C4-2B (cell line): ENCODE results near the gene PCDHGA4.
A peak's percentile ranks its signal among the peaks of the same experiment; 100 is the strongest.
"Not testable (repeated sequence)": the region's sequence is repeated elsewhere in the genome, so short reads cannot be mapped to it uniquely, and the experiment has no call there.

ENCODE experiments used
- H3K27ac ChIP-seq: fragments of 450-650 bp; 2 replicates; pipeline ENCODE4 v1.5.1; 2017
- CTCF ChIP-seq: fragments of 450-650 bp; conservative IDR thresholded peaks from 2 replicates; pipeline ENCODE4 v1.5.1; 2017; ENCODE audit warnings: mild to moderate bottlenecking
- ZFX ChIP-seq: fragments of 450-650 bp; IDR thresholded peaks from 2 replicates; pipeline ENCODE4 v1.6.1; 2017

PCDHGA4 gene

GRCh38 chr5:141354900-141355469 is at the start of gene PCDHGA4:
Gene PCDHGA4, plus strand, starts transcription at chr5:141355021. Its CDS starts 87 bp downstream, at chr5:141355108.
- H3K27ac ChIP-seq, result no peak within 1 kb of the TSS

GRCh38 chr5:141306630-141307029 is 48.2 kb upstream of the PCDHGA4 start:
- no peak for TF ChIP-seq ZFX
- TF ChIP-seq CTCF, result no peak

More at GRCh38 chr5:141354900-141355469, at the start of gene PCDHGA4:
- TF ChIP-seq CTCF (peak; percentile 78), ZFX (no peak)

GRCh38 chr5:141313711-141314110 is 41.1 kb upstream of the PCDHGA4 start:
- TF ChIP-seq CTCF, result no peak
- TF ChIP-seq ZFX, result no peak
- H3K27ac ChIP-seq, result no peak overlapping the region

More at GRCh38 chr5:141306630-141307029, 48.2 kb upstream of the PCDHGA4 start:
- no peak overlapping the region for H3K27ac ChIP-seq

DNA sequence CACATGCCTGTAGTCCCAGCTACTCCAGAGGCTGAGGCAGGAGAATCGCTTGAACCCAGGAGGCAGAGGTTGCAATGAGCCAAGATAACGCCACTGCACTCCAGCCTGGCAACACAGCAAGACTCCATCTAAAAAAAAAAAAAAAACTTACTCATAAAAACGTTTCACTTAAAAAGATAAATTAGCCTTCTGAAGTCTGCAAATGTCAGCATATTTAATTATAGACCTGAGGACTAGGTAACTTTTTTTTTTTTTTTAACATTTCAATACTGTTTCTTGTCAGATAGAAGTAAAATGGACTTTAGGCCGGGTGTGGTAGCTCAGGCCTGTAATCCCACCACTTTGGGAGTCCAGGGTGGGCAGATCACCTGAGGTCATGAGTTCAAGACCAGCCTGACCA is 37.9 kb upstream of the PCDHGA4 start:
- not testable (repeated sequence) for H3K27ac ChIP-seq

GRCh38 chr5:141319202-141319601 is 35.6 kb upstream of the PCDHGA4 start:
- TF ChIP-seq CTCF, result no peak
- no peak for TF ChIP-seq ZFX
- H3K27ac ChIP-seq, result no peak overlapping the region

- TF ChIP-seq ZFX, result no peak
- no peak for TF ChIP-seq CTCF
- no peak overlapping the region for H3K27ac ChIP-seq
Measured at GRCh38 chr5:141319699-141320098, 35.1 kb upstream of the PCDHGA4 start.

DNA sequence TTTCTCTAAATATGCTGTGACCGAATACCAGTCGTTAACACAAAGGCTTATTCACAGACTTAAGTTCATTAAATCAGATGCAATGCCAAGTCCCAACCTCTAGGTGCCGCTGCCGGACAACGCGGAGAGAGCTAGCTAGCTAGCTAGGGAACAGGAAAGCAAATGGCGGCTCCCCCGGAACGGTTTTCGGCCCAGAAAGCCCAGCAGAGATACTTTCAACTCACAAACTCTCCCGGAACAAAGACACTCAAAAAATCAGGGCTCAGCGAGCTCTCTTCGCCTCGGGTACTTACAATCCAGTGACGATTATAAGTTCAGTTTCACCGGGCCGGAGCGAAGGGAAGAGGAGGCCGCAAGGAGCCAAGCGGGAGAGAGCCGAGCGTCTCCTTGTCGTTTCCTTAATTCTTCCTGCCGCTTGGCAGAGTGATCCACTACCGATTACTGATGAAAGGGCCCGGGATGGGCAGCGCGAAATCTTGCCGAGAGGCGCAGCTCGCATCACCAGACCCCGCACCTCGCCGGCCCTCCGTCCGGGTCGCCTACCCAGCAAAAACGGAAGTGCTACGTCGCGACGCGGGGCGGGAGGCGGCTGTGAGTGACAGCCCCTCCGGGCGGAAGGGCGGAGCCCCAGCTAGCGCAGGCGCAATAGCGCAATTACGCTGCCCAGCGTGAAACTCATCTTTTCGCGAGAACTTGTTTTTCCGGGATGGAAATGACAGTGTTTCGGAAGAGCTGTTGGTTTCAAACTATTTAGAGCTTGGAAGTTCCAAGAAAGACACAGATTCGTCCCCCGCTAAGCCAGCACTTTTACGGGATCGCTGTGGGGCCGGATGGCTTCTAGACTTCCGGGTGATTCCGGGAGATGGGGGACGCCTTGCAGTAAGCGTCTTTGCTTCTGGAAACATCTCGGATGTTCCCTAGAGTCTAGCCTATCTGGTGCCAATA is 34.3 kb upstream of the PCDHGA4 start, which contains the start of gene TAF7:
Gene TAF7 (minus strand): TSS at position 560 of the 945 bp plus-strand sequence. CDS start 740 bp downstream, outside the sequence.
- TF ChIP-seq CTCF (peak; percentile 93), ZFX (peak; percentile 92)
- H3K27ac ChIP-seq, result peak within 1 kb of the TSS; percentile 60
